ENCODE data around the gene MYO9B.

The MYO9B gene

DNA sequence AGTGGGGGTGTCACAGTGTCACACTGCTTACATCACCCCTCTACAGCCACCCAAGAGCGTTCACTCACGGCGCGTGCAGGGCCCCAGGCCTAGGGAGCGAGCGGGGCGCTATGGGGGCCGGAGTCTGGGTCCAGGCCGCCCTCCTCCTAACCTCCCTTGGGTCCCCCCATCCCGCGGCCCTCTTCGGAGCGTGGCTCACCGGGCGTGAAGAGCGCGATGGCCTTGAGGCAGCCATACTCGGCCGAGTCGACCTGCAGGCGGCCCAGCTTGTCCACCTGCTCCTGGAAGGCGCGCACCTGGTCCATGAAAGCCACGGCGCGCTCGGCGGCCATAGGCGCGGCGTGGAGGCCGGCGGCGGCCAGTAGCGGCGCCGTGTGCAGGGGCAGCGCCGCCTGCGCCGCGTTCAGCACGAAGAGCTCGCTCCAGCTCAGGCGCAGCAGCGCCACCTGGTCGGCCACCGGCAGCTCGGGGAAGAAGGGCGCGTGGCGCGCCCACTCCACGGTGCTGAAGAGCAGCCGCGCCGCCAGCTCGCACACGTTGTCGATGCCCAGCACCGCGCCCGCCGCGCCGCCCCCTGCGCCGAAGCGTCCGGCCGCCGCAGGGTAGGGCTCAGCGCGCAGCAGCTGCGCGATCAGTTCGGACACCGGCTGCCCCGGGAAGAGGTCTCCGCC lies 159.9 kb downstream of the MYO9B start:
- Histone ChIP-seq H3K36me3 (ENCODE audit: control insufficient read depth, insufficient read depth, low read length) (peaks cover 15% of the 10 kb centered on the region), H3K4me3 (ENCODE audit: low read depth, low read length) (peak overlapping the region; percentile 77), H3K9ac (ENCODE audit: low read depth, low read length) (peak overlapping the region; percentile 79), H3K27me3 (ENCODE audit: control insufficient read depth, insufficient read depth, low read length) (no peaks in the 10 kb centered on the region), H3K4me1 (ENCODE audit: control insufficient read depth, insufficient read depth, low read length) (peaks cover 8% of the 10 kb centered on the region), H3K9me3 (ENCODE audit: control insufficient read depth, insufficient read depth, low read length) (no peaks in the 10 kb centered on the region)

DNA sequence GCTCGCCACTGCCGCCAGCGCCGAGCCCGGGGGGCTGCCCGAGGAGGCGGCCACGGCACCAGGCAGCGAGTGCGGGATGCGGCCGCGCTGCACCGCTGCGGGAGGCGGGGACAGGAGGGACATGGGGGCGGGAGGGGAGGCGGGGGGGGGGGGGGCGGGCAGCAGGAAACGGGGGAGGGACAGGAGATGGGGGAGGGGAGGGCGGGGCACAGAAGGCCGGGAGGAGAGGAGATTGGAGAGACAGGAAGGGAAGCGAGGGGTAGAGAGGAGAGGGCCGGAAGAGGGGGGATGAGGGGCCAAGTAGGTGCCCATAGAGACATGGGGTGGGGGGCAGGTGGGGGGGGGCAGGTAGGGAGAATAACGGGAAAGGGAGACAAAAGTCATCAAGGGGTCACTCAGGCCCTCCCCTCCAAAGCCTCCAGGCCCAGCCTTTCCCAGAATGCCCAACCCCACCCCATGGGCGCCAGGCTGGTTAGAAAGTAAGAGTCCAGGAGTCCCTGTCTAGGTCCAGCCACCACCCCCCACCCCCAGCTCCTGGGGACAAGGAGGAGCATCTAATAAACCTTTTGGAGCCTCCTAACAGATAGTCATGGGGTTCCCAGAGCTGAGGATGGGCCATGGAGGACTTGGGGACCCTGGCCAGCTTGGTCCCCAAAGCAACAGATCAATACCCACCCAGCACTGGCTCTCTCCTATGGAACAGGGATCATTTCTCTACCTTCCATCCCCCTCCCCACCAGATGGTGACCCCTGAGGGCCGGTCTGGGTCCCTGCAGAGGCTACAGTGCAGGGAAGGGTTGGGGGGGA lies 160.6 kb downstream of the MYO9B start:
- peaks cover 20% of the 10 kb centered on the region for H3K36me3 ChIP-seq (ENCODE audit: control insufficient read depth, insufficient read depth, low read length)
- peak overlapping the region; percentile 77 for H3K4me3 ChIP-seq (ENCODE audit: low read depth, low read length)
- H3K27me3 ChIP-seq (ENCODE audit: control insufficient read depth, insufficient read depth, low read length), result no peaks in the 10 kb centered on the region
- H3K9ac ChIP-seq (ENCODE audit: low read depth, low read length), result peak overlapping the region; percentile 79
- H3K9me3 ChIP-seq (ENCODE audit: control insufficient read depth, insufficient read depth, low read length), result no peaks in the 10 kb centered on the region
- H3K4me1 ChIP-seq (ENCODE audit: control insufficient read depth, insufficient read depth, low read length), result peaks cover 8% of the 10 kb centered on the region

DNA sequence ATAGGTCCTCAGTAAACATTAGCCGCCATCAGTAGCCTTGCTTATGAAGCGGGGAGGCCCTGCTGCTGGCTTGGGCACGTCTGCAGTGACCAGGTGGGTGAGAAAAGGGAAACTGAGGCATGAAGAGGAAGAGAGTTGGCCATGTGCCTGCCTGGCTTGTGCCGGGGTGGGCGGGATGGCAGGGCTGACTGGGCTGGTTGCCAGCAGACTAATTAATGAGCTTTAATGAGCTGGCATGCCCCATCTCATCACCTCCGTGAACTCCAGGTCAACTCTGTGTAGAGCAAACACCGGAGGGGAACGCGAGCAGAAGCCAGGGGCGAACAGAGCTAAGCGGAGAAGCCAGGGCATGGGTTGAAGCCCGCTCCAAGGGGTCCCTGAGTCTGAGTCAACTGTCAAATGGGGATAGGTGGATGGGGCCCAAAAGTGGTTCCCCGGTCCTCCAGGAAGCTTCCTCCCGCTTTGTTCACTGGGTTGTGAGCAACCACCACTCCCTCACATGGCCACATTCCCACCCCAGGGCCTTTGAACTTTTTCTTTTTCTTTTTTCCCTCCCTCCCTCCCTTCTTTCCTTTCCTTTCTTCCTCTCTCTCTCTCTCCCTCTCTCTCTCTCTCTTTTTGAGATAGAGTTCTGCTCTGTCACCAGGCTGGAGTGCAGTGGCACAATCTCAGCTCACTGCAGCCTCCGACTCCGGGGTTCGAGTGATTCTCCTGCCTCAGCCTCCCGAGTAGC lies 161.4 kb downstream of the MYO9B start:
- H3K27me3 ChIP-seq (ENCODE audit: control insufficient read depth, insufficient read depth, low read length), result no peaks in the 10 kb centered on the region
- H3K36me3 ChIP-seq (ENCODE audit: control insufficient read depth, insufficient read depth, low read length), result peaks cover 18% of the 10 kb centered on the region
- no peak overlapping the region for H3K9ac ChIP-seq (ENCODE audit: low read depth, low read length)
- no peak overlapping the region for H3K4me3 ChIP-seq (ENCODE audit: low read depth, low read length)
- H3K4me1 ChIP-seq (ENCODE audit: control insufficient read depth, insufficient read depth, low read length), result peaks cover 8% of the 10 kb centered on the region
- no peaks in the 10 kb centered on the region for H3K9me3 ChIP-seq (ENCODE audit: control insufficient read depth, insufficient read depth, low read length)

DNA sequence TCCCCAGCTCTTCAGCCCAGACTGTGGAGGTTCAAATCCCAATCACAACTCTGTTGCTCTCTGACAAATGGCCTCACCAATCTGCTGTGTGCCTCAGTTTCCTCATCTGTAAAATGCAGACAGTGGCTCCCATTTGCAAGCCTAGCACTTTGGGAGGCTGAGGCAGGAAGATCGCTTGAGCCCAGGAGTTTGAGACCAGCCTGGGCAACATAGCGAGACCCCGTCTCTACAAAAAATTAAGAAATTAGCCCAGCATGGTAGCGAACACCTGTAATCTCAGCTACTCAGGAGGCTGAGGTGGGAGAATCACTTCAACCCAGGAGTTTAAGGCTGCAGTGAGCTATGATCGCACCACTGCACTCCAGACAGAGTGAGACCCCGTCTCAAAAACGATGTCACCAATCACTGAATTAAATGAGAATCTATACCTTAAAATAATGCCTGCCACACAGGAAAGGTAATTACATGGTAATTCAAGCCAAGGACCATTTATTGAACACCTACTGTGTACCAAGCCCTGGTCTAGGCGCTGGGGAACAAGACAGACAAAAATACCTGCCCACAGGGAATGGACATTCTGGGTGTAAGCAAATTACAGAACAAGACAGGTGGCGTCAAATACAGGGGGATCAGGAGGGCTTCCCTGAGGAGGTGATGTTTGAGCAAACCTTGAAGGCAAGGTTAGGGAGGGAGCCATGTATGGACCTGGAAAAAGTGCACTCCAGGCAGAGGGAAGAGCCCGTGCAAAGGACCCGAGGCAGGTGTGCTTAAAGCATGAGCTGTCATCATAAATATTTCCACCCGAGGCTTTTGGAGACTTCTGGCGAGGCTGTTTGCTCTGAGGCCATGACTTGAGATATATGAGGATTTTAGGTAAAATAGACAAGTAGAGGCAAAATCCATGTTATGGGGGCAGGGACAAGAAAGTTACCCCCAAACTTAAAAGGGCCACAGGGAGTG lies 162.4 kb downstream of the MYO9B start:
- H3K4me3 ChIP-seq (ENCODE audit: low read depth, low read length), result no peak overlapping the region
- no peaks in the 10 kb centered on the region for H3K9me3 ChIP-seq (ENCODE audit: control insufficient read depth, insufficient read depth, low read length)
- no peaks in the 10 kb centered on the region for H3K27me3 ChIP-seq (ENCODE audit: control insufficient read depth, insufficient read depth, low read length)
- H3K4me1 ChIP-seq (ENCODE audit: control insufficient read depth, insufficient read depth, low read length), result peaks cover 8% of the 10 kb centered on the region
- H3K36me3 ChIP-seq (ENCODE audit: control insufficient read depth, insufficient read depth, low read length), result peaks cover 8% of the 10 kb centered on the region
- H3K9ac ChIP-seq (ENCODE audit: low read depth, low read length), result no peak overlapping the region

DNA sequence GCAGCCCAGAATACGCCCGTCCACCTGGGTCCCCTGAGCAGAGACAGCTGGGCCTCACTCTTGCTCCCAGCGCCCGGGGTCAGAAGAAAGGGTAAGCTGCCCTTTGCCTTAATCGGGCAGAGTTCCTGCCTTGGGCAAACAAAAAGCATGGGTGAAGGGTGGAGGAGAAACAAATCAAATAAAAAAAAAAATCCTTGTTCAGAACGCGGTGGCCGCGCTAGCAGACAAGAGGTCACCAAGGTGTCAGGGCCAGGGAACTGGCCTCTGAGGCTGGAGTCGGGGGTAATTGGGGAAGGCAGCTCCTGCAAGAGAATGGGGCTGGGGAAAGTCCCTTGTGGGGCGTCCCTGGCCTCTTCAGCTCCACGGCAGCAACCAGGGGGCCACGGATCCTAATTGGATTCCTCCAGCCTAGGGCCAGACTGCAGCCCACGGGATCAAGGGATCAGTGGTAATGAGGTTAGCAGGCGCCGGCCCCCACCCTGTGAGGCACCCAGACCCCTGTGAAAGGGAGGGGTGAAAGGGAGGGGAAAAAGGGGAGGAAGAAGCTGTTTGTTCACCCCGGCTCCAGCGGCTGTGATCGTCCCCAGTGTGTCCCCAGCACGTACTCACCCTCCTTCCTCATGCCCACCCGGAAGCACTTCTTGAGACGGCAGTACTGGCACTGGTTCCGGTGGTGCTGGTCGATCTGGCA lies 164.6 kb downstream of the MYO9B start:
- H3K27me3 ChIP-seq (ENCODE audit: control insufficient read depth, insufficient read depth, low read length), result no peaks in the 10 kb centered on the region
- no peak overlapping the region for H3K4me3 ChIP-seq (ENCODE audit: low read depth, low read length)
- peaks cover 5% of the 10 kb centered on the region for H3K4me1 ChIP-seq (ENCODE audit: control insufficient read depth, insufficient read depth, low read length)
- H3K36me3 ChIP-seq (ENCODE audit: control insufficient read depth, insufficient read depth, low read length), result peaks cover 8% of the 10 kb centered on the region
- H3K9me3 ChIP-seq (ENCODE audit: control insufficient read depth, insufficient read depth, low read length), result no peaks in the 10 kb centered on the region
- no peak overlapping the region for H3K9ac ChIP-seq (ENCODE audit: low read depth, low read length)

DNA sequence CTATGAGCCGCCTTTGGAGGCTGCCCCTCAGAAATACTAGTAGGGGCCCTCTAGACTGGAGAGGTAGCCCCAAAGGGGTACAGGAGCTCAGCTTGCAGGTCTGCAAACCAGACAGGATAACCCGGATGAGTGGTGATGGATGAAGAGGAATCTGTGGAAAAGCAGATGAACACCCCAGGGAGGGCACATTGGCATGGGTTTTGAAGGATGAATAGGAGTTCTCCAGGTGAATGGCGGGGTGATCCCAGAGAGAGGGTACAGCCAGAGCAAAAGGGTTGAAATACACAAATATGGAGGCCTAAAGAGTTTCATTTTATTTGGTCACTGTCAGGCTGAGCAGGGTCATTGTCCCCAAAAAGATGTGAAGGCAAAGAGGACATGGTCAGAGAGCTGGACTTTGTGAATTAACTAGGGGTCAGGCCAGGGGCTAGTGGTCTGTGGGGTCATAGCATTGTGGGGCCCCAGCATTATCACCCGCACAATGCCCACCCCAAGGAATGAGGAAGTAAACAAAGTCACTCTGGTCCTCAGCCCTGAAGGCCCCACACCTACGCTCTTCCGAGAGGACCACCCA lies 165.3 kb downstream of the MYO9B start:
- H3K4me1 ChIP-seq (ENCODE audit: control insufficient read depth, insufficient read depth, low read length), result peaks cover 5% of the 10 kb centered on the region
- H3K36me3 ChIP-seq (ENCODE audit: control insufficient read depth, insufficient read depth, low read length), result peaks cover 8% of the 10 kb centered on the region
- H3K9ac ChIP-seq (ENCODE audit: low read depth, low read length), result no peak overlapping the region
- no peak overlapping the region for H3K4me3 ChIP-seq (ENCODE audit: low read depth, low read length)
- no peaks in the 10 kb centered on the region for H3K9me3 ChIP-seq (ENCODE audit: control insufficient read depth, insufficient read depth, low read length)
- H3K27me3 ChIP-seq (ENCODE audit: control insufficient read depth, insufficient read depth, low read length), result no peaks in the 10 kb centered on the region

DNA sequence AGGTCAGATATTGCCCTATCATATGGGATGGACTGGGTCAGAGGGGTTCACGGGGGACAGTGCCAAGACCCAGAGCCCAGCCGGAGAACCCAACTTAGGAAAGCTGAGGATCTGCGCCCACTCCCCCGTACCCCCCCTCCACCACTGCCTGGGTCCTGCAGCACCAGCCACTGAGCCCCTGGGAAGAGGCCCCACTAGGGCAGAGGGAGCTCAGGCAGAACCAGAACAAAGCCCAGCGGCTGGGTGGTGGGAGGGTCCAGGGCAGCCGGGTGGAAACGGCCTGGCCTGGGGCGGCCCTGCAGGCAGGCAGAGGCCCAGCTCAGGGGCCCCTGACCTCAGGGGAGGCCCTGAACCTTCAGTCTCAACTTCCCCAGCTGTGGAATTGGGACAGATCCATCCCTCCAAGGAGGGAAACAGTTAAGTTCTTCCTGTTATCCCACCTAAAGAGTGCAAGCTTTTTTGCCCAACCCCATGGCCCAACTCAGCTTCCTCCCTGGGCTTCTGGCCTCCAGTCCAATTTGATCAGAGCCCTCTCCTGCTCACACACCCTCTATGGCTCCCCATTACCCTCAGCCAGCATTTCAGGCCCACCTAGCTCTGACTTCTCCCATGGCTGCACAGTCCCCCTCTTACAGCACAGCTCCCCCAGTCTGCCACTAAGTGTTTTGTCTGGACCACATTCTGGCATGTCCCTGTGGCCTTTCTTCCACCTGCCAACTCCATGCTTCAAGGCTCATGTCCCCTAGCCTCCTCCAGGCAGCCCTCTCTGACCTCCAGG lies 167.0 kb downstream of the MYO9B start:
- peaks cover 8% of the 10 kb centered on the region for H3K36me3 ChIP-seq (ENCODE audit: control insufficient read depth, insufficient read depth, low read length)
- no peaks in the 10 kb centered on the region for H3K27me3 ChIP-seq (ENCODE audit: control insufficient read depth, insufficient read depth, low read length)
- peaks cover 8% of the 10 kb centered on the region for H3K4me1 ChIP-seq (ENCODE audit: control insufficient read depth, insufficient read depth, low read length)
- H3K9me3 ChIP-seq (ENCODE audit: control insufficient read depth, insufficient read depth, low read length), result no peaks in the 10 kb centered on the region
- peak overlapping the region; percentile 47 for H3K9ac ChIP-seq (ENCODE audit: low read depth, low read length)
- peak overlapping the region; percentile 84 for H3K4me3 ChIP-seq (ENCODE audit: low read depth, low read length)

DNA sequence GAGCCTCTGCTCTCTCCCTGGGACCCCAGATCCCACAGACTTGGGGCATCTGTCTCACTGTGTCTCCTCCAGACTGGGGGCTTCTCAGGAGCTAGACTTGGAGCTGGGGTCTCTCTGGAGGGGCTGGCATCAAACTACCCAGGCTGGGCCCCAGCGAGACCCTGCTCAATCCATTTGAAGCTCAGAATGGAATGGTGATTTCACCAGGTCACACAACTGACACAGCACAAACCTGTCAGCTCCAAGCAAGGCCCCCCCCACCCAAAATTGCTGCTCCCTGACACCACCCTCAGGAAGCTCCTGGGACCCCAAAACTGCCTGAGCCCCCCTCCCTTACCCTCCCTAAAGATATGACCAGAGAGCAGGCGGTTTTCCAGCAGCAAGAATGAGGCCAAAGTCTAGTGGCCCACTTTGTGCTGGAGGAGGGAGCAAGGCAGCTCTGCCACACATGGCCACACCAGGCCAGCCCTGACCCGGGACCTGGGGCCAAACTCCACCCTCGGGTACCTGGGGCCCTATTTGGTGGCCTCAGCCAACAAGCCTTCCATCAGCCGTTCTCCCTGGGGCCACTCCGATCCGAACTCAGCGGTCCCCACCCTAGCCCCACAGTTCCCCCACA lies 167.7 kb downstream of the MYO9B start:
- peaks cover 8% of the 10 kb centered on the region for H3K36me3 ChIP-seq (ENCODE audit: control insufficient read depth, insufficient read depth, low read length)
- H3K27me3 ChIP-seq (ENCODE audit: control insufficient read depth, insufficient read depth, low read length), result no peaks in the 10 kb centered on the region
- H3K4me3 ChIP-seq (ENCODE audit: low read depth, low read length), result peak overlapping the region; percentile 84
- peaks cover 13% of the 10 kb centered on the region for H3K4me1 ChIP-seq (ENCODE audit: control insufficient read depth, insufficient read depth, low read length)
- H3K9ac ChIP-seq (ENCODE audit: low read depth, low read length), result peak overlapping the region; percentile 90
- no peaks in the 10 kb centered on the region for H3K9me3 ChIP-seq (ENCODE audit: control insufficient read depth, insufficient read depth, low read length)

DNA sequence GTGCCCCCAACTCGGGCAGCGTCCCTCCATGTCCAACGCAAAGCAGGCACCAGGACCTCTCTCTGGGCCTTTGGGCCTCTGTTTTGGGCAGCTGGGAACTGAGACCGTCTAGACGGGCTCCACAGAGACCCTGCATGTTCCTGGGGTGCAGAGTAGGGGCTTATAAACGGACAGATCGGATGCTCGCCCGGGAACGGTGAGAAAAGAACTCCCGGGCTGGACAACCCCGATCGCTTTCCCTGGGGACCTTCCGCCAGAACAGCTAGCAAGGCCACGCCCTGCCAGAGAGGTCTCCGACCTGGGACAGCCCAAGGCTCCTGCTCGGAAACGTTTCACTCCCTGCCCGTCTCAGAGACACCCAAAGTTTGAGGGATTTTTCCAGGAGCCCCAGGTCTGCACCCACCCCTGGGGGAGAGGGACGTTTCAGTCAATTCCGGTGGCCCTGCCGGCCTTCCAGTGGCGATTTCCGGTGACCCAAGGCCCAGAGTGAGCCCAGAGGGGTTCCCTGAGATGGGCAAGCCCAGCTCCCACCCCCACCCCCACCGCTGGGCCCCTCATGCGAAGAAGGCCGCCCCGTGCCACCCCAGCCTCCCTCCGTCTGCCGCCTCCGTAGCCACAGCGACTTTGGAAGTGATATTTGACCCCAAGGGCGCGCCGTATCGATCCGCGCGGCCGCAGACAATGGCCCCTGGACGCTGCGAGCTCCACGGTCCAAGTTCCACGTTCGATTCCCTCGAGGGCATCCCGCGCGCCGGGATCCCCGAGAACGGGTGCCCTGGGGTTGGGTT lies 168.4 kb downstream of the MYO9B start:
- Histone ChIP-seq H3K36me3 (ENCODE audit: control insufficient read depth, insufficient read depth, low read length) (peaks cover 8% of the 10 kb centered on the region), H3K27me3 (ENCODE audit: control insufficient read depth, insufficient read depth, low read length) (no peaks in the 10 kb centered on the region), H3K9me3 (ENCODE audit: control insufficient read depth, insufficient read depth, low read length) (no peaks in the 10 kb centered on the region), H3K4me3 (ENCODE audit: low read depth, low read length) (peak overlapping the region; percentile 84), H3K9ac (ENCODE audit: low read depth, low read length) (peak overlapping the region; percentile 90), H3K4me1 (ENCODE audit: control insufficient read depth, insufficient read depth, low read length) (peaks cover 19% of the 10 kb centered on the region)
